Measurements from ENCODE around the gene TRPV3. TPM values are rescaled to one million over a fixed set of nuclear protein-coding genes. Genes with fewer than 3 reads are reported as not detected.
A peak's percentile ranks its signal among the peaks of the same experiment; 100 is the strongest.

TRPV3 gene
- total and polyA plus RNA-seq, 2 of the 13 experiments (the other 11 are each of a cell fraction or from before 2014, with no cell fraction given): 0.90 to 1.0 TPM

- no peak for TF ChIP-seq MATR3 (CRISPR knock-in tag; IDR thresholded peaks at IDR 0.05)
- peak; percentile 77 for TF ChIP-seq ZNF281 (CRISPR knock-in tag; IDR thresholded peaks at IDR 0.05; ENCODE audit: borderline replicate concordance)
- TF ChIP-seq MAZ (IDR thresholded peaks at IDR 0.05; ENCODE audit: borderline replicate concordance, low read depth, low read length): no peak
- no peak for TF ChIP-seq MAZ (CRISPR knock-in tag; IDR thresholded peaks at IDR 0.05; ENCODE audit: low read depth)
- 0 out of 2 replicates have a peak, but pooled peaks have one; percentile 28 for TF ChIP-seq FOXM1 (CRISPR knock-in tag; IDR thresholded peaks at IDR 0.05)
- TF ChIP-seq ZBTB46 (CRISPR knock-in tag; IDR thresholded peaks at IDR 0.05; ENCODE audit: borderline replicate concordance): no peak
- peak; percentile 21; the same call in 1 of the 2 replicates for TF ChIP-seq ZNF891 (CRISPR knock-in tag; IDR thresholded peaks at IDR 0.05)
- no peak for TF ChIP-seq ZNF563 (CRISPR knock-in tag; IDR thresholded peaks at IDR 0.05)
- TF ChIP-seq NCOA2 (CRISPR knock-in tag; IDR thresholded peaks at IDR 0.05): peak; percentile 49; the same call in 1 of the 2 replicates
- no peak for TF ChIP-seq KLF11 (CRISPR knock-in tag; IDR thresholded peaks at IDR 0.05)
- no peak for TF ChIP-seq ZNF274 (CRISPR knock-in tag; IDR thresholded peaks at IDR 0.05)
- TF ChIP-seq ZMAT3 (CRISPR knock-in tag; conservative IDR thresholded peaks at IDR 0.05): peak; percentile 72; the same call in 1 of the 2 replicates
- 0 out of 2 replicates have a peak, but pooled peaks have one; percentile 17 for TF ChIP-seq ZNF607 (CRISPR knock-in tag; IDR thresholded peaks at IDR 0.05; ENCODE audit: borderline replicate concordance)
- no peak; the same call in 1 of the 2 replicates for TF ChIP-seq NR2F6 (IDR thresholded peaks at IDR 0.05)
- peak; percentile 32; the same call in 1 of the 2 replicates for TF ChIP-seq NR2F6 (CRISPR knock-in tag; IDR thresholded peaks at IDR 0.05)
- TF ChIP-seq POGZ (CRISPR knock-in tag; IDR thresholded peaks at IDR 0.05): no peak
- peak; percentile 71; the same call in 1 of the 2 replicates for TF ChIP-seq GZF1 (CRISPR knock-in tag; IDR thresholded peaks at IDR 0.05)
- TF ChIP-seq FOXO4 (CRISPR knock-in tag; conservative IDR thresholded peaks at IDR 0.05): no peak
- TF ChIP-seq EED (CRISPR knock-in tag; IDR thresholded peaks at IDR 0.05): no peak; the same call in 1 of the 2 replicates
- 0 out of 2 replicates have a peak, but pooled peaks have one; percentile 9 for TF ChIP-seq SKIL (CRISPR knock-in tag; IDR thresholded peaks at IDR 0.05; ENCODE audit: borderline replicate concordance)
- TF ChIP-seq POLR2AphosphoS5 (IDR thresholded peaks at IDR 0.05; ENCODE audit: low read depth, low read length): no peak
- 0 out of 2 replicates have a peak, but pooled peaks have one; percentile 15 for TF ChIP-seq ETV6 (CRISPR knock-in tag; conservative IDR thresholded peaks at IDR 0.05)
Observed at GRCh38 chr17:3529817-3530741, 27.5 kb downstream of the TRPV3 start (continued).
